Neural cell (in vitro differentiated cells): ENCODE data around the gene MTX1. TPM values are rescaled to one million over a fixed set of nuclear protein-coding genes. Genes with fewer than 3 reads are reported as not detected.

ENCODE experiments used
- H2AFZ ChIP-seq: fragments of 200-600, 300-800 bp; sonication (generic), shearing (Covaris generic); 2 replicates; pipeline ENCODE4 v1.6.0; 2014; ENCODE audit warnings: low read depth, mild to moderate bottlenecking, antibody characterized with exemption, low read length, moderate library complexity
- H3F3A ChIP-seq: fragments of 200-600 bp; shearing (Covaris generic); 2 replicates; pipeline ENCODE4 v1.6.1; 2016; ENCODE audit warnings: mild to moderate bottlenecking, moderate library complexity, mixed read lengths, antibody characterized with exemption, low read length; ENCODE audit not compliant: insufficient read depth, poor library complexity, severe bottlenecking
- H3K27ac ChIP-seq: fragments of 200-600, 300-800 bp; sonication (generic), shearing (Covaris generic); 2 replicates; pipeline ENCODE4 v1.5.1; 2014; ENCODE audit warnings: mild to moderate bottlenecking, low read length, moderate library complexity
- H3K27me3 ChIP-seq: fragments of 300-800, 200-600 bp; sonication (generic), shearing (Covaris generic); 2 replicates; pipeline ENCODE4 v1.6.0; 2014; ENCODE audit warnings: mild to moderate bottlenecking, low read depth, low read length, moderate library complexity; ENCODE audit not compliant: insufficient read depth
- H3K36me3 ChIP-seq: fragments of 300-800, 200-600 bp; sonication (generic), shearing (Covaris generic); 2 replicates; pipeline ENCODE4 v1.5.1; 2014; ENCODE audit warnings: mild to moderate bottlenecking, antibody characterized with exemption, low read length, moderate library complexity; ENCODE audit not compliant: insufficient read depth
- H3K4me2 ChIP-seq: fragments of 300-800, 200-600 bp; sonication (generic), shearing (Covaris generic); 2 replicates; pipeline ENCODE4 v1.6.0; 2014; ENCODE audit warnings: mild to moderate bottlenecking, low read length
- H3K4me3 ChIP-seq: fragments of 300-800, 200-600 bp; sonication (generic), shearing (Covaris generic); 2 replicates; pipeline ENCODE4 v1.5.1; 2014; ENCODE audit warnings: mild to moderate bottlenecking, low read length, moderate library complexity
- H3K79me2 ChIP-seq: fragments of 200-600 bp; shearing (Covaris generic); replicated peaks from 2 replicates; pipeline ENCODE4 v1.6.0; 2014; ENCODE audit warnings: mild to moderate bottlenecking, low read length, moderate library complexity; ENCODE audit not compliant: insufficient read depth
- H3K9ac ChIP-seq: fragments of 300-800, 200-600 bp; sonication (generic), shearing (Covaris generic); 2 replicates; pipeline ENCODE4 v1.6.1; 2016; ENCODE audit warnings: mild to moderate bottlenecking, low read length, mixed read lengths
- H3K9me2 ChIP-seq: fragments of 200-600 bp; shearing (Covaris generic); 2 replicates; pipeline ENCODE4 v1.6.1; 2016; ENCODE audit warnings: mild to moderate bottlenecking, low read length, mixed read lengths; ENCODE audit not compliant: insufficient read depth
- H3K9me3 ChIP-seq: fragments of 200-600, 300-800 bp; sonication (generic), shearing (Covaris generic); 2 replicates; pipeline ENCODE4 v1.6.1; 2016; ENCODE audit warnings: mild to moderate bottlenecking, mixed run types, low read length, moderate library complexity, mixed read lengths
- H4K20me1 ChIP-seq: fragments of 200-600 bp; shearing (Covaris generic); 2 replicates; pipeline ENCODE4 v1.6.1; 2016; ENCODE audit warnings: mild to moderate bottlenecking, mixed run types; ENCODE audit not compliant: insufficient read depth
- CTCF ChIP-seq: fragments of 450-650 bp; IDR thresholded peaks from 2 replicates; pipeline ENCODE4 v1.5.1; 2014; ENCODE audit warnings: antibody characterized with exemption, mild to moderate bottlenecking, moderate library complexity; ENCODE audit not compliant: poor library complexity, severe bottlenecking
- EP300 ChIP-seq: fragments of 450-650 bp; conservative IDR thresholded peaks from 2 replicates; pipeline ENCODE4 v1.6.1; 2014; ENCODE audit warnings: antibody characterized with exemption, mild to moderate bottlenecking, moderate library complexity; ENCODE audit not compliant: poor library complexity, severe bottlenecking
- EZH2 ChIP-seq: fragments of 200-600, 300-800 bp; shearing (Covaris generic), sonication (generic); IDR thresholded peaks from 2 replicates; pipeline ENCODE4 v1.6.1; 2014; ENCODE audit warnings: antibody characterized with exemption, low read length, borderline replicate concordance, mild to moderate bottlenecking; ENCODE audit not compliant: insufficient read depth, poor library complexity, severe bottlenecking
- MXI1 ChIP-seq: fragments of 450-650 bp; conservative IDR thresholded peaks from 2 replicates; pipeline ENCODE4 v1.6.1; 2014; ENCODE audit warnings: antibody characterized with exemption, mild to moderate bottlenecking; ENCODE audit not compliant: poor library complexity, severe bottlenecking
- POLR2AphosphoS5 ChIP-seq: IDR thresholded peaks from 2 replicates; pipeline ENCODE4 v1.6.1; 2012
- RAD21 ChIP-seq: fragments of 450-650 bp; conservative IDR thresholded peaks from 2 replicates; pipeline ENCODE4 v1.6.1; 2014; ENCODE audit warnings: antibody characterized with exemption, mild to moderate bottlenecking, moderate library complexity
- REST ChIP-seq: IDR thresholded peaks from 2 replicates; pipeline ENCODE4 v1.6.1; 2012; ENCODE audit warnings: borderline replicate concordance
- SMC3 ChIP-seq: fragments of 450-650 bp; conservative IDR thresholded peaks from 2 replicates; pipeline ENCODE4 v1.6.1; 2014; ENCODE audit warnings: antibody characterized with exemption, mild to moderate bottlenecking, moderate library complexity; ENCODE audit not compliant: poor library complexity
- TAF1 ChIP-seq: IDR thresholded peaks from 2 replicates; pipeline ENCODE4 v1.6.1; 2012; ENCODE audit warnings: low read depth
- polyA plus RNA-seq: library from polyadenylated mRNA; depleted of rRNA; stranded (reverse); fragments of >200 nt; gene quantifications from 2 replicates; pipeline ENCODE4 v1.2.3, GENCODE V29; 2014

Gene MTX1
- polyA plus RNA-seq, 1 donor from 2014 or later = 55.0 TPM

GRCh38 chr1:155177918-155178281 is 30.6 kb upstream of the MTX1 start:
- Histone ChIP-seq H3F3A (peaks cover under 1% of the 10 kb centered on the region), H3K79me2 (peaks cover 27% of the 10 kb centered on the region), H2AFZ (no peak overlapping the region), H4K20me1 (no peaks in the 10 kb centered on the region), H3K9me2 (no peaks in the 10 kb centered on the region), H3K36me3 (peaks cover 13% of the 10 kb centered on the region), H3K27me3 (no peaks in the 10 kb centered on the region), H3K9ac (no peak overlapping the region), H3K9me3 (no peaks in the 10 kb centered on the region), H3K4me2 (no peak overlapping the region), H3K27ac (no peak overlapping the region), H3K4me3 (no peak overlapping the region)
- no peak for TF ChIP-seq TAF1
- TF ChIP-seq RAD21 = no peak
- no peak for TF ChIP-seq EZH2
- TF ChIP-seq POLR2AphosphoS5 = no peak
- TF ChIP-seq REST = no peak
- TF ChIP-seq EP300 = no peak
- TF ChIP-seq MXI1 = no peak
- TF ChIP-seq SMC3 = no peak
- no peak for TF ChIP-seq CTCF

GRCh38 chr1:155178441-155179111 is 29.9 kb upstream of the MTX1 start:
- Histone ChIP-seq H3K4me3 (no peak overlapping the region), H3K9me3 (no peaks in the 10 kb centered on the region), H4K20me1 (no peaks in the 10 kb centered on the region), H3K36me3 (peaks cover 13% of the 10 kb centered on the region), H3K79me2 (peaks cover 27% of the 10 kb centered on the region), H2AFZ (no peak overlapping the region), H3K27me3 (no peaks in the 10 kb centered on the region), H3K27ac (no peak overlapping the region), H3F3A (no peaks in the 10 kb centered on the region), H3K9ac (no peak overlapping the region), H3K9me2 (no peaks in the 10 kb centered on the region), H3K4me2 (no peak overlapping the region)
- no peak for TF ChIP-seq EP300
- TF ChIP-seq RAD21 = no peak
- TF ChIP-seq EZH2 = no peak
- TF ChIP-seq TAF1 = no peak
- no peak for TF ChIP-seq SMC3
- TF ChIP-seq MXI1 = no peak
